ENCODE measurements around the gene ZNF587.

Gene ZNF587

DNA sequence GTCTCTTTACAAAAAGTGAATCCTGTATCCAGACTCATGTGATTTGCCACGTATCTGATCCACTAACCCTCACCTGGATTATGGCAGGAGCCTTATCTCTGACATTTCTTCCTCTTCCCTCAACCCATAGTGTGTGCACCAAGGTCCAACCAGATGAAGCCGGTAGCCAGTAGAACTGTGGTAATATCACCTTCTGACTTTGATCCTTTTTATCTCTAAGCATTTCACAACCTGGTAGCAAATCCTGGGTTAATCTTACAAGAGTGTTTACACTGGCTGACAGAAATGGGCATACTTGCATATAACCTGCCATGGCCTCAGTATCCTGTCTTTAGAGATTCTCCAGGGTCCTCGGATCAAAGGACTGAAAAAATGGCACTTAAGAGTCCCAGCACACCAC lies 64.9 kb downstream of the ZNF587 start:
- TF ChIP-seq, protein P1, sequence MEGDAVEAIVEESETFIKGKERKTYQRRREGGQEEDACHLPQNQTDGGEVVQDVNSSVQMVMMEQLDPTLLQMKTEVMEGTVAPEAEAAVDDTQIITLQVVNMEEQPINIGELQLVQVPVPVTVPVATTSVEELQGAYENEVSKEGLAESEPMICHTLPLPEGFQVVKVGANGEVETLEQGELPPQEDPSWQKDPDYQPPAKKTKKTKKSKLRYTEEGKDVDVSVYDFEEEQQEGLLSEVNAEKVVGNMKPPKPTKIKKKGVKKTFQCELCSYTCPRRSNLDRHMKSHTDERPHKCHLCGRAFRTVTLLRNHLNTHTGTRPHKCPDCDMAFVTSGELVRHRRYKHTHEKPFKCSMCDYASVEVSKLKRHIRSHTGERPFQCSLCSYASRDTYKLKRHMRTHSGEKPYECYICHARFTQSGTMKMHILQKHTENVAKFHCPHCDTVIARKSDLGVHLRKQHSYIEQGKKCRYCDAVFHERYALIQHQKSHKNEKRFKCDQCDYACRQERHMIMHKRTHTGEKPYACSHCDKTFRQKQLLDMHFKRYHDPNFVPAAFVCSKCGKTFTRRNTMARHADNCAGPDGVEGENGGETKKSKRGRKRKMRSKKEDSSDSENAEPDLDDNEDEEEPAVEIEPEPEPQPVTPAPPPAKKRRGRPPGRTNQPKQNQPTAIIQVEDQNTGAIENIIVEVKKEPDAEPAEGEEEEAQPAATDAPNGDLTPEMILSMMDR (conservative IDR thresholded peaks at IDR 0.05; ENCODE audit: low read depth, low read length): no peak
- no peak for DNase-seq (ENCODE audit: low read depth)
- H3K4me3 ChIP-seq (ENCODE audit: low read depth, low read length): no peak overlapping the region
